Stimulated activated CD8-positive, alpha-beta memory T cell treated with anti-CD3 and anti-CD28 coated beads, Interleukin-2, amount 100 ng/mL, for 1 hour (primary cell): ENCODE data around the gene SLC25A18.

ENCODE experiments used
- DNase-seq, 2 donors: peaks; one replicate each; pipeline ENCODE4 v3.0.0-alpha.2; 2020; ENCODE audit warnings: low read depth in 2 of 2

Gene SLC25A18

DNA sequence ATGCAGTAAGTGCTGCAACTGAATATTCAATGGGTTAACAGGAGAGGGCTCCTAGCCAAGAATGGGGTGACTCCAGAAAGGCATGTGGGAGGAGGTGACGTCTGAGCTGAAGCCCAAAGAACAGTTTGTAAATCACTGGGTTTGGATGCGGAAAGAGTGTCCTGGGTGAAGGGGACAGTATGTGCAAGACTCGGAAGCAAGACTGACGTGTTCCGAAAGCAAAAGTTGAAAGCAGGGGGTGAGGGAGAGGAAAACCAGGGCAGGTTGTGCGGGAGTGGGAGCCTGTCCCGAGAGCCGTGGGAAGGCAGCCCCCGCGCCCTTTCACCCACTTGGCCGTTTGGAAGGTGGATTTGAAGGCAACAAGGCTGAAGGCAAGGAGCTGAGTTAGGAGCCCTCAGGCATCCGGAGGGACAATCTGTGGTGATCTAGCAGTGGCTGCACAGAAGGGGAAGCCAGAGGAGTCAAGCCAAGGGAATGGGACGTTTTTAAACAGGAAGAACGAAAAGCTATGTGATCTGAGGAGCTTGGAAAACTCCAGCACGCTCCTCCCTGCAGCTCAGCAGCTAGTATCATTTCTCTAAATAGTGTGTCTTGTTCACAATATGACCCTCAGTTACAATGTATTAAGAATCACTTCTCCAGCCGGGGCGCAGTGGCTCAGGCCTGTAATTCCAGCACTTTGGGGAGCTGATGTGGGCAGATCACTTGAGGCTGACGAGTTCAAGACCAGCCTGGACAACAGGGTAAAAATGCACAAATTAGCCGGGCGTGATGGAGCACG lies 7.7 kb downstream of the SLC25A18 start:
- no peak for DNase-seq

DNA sequence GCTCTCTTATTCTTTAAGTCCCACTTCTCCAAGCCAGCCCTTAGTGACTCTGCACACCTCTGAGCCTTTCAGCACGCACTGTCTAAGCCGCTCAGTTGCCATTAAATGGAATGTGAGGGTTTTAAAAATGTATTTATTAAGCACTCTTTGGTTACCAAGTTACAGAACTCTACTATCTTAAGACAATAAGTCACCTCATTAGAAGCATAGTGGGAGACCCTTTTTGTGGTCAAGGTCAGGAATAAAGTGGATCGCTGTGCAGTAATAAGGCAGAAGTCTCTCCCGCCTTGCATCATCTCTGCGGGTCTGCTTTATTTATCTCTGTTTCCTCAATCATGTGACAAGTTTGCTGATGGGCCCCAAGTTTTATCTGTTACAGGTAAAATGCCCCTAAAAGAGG lies 11.9 kb downstream of the SLC25A18 start:
- no peak for DNase-seq

DNA sequence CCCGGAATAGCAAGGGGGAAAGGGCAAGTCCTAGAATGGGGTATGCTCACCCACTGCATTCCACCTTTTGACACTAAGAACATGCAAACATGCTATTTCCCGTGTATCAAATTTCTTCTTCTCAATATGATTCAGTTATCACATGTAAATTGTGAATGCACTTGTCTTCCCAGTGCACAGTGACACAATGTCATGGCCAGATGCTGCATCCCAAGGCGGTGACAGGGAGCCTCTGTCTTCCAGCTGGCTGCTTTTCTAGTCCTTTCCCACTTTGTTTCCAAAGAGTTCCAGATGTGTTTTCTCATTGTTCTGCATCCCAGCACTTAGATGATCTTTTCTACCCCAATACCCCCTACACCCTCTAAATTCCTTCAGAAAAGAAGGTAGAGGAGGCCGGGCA lies 12.4 kb downstream of the SLC25A18 start:
- no peak for DNase-seq

DNA sequence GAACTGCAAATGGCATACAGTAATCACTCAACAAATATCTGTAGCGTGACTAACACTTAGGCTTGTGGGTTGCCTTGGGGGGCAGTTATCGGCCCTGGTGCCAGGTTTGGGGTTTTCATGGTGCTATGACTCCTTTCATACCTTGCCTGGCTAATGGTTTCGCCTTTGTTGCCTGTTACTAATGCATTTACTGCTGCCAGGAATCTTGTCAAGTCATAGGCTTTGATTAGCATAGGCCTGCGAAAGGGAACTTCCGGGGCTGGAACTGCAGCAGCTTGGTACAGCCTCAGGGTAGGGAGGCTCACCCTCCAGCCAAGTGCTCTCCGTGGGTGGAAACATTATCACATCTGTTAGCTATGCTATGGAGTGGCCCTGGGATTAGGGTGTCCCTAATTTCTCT lies 13.2 kb downstream of the SLC25A18 start:
- no peak for DNase-seq

DNA sequence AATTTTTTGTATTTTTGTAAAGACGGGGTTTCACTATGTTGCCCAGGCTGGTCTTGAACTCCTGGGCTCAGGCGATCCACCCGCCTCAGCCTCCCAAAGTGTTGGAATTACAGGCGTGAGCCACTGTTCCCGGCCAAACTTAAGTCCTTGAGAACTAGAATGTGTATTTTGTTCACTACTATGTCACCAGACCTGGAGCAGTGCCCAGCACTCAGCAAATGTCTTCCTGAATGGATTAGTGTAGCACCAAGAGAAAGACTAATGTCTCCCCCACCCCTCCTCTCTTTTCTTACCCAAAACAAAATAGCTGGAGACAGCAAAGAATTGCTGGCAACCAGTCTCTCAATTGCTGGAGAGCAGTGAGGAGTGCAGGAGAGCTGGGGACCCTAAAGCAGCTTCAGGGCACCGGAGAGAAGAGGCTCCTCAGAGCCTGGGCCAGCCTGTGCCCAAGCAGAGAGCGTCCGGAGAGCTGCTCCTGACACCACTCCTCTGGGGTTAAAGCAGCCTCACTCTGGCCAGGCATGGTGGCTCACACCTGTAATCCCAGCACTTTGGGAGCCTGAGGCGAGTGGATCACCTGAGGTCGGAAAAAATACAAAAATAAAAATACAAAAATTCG lies 14.9 kb downstream of the SLC25A18 start:
- no peak for DNase-seq

DNA sequence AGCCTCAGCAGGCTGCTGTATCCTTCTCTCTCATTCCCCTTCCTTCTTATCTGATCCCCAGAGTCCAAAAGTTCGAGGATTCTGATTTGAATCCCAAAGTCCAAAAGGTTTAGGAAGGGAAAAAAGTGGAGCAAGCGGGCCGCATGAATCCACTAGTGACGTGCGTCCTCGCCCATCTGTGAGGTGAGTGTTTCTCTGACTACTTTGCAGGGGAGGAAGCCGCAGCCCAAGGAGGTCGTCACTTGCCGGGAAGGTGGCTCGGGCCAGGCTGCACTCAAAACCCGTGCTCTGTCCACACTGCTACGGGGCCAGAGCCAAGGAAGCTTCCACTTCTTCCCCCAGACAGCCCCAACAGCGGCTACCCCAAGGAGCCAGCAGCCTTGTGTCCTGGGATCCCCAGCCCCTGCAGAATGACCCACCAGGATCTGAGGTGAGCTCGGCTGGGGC lies 16.3 kb downstream of the SLC25A18 start:
- DNase-seq = no peak

DNA sequence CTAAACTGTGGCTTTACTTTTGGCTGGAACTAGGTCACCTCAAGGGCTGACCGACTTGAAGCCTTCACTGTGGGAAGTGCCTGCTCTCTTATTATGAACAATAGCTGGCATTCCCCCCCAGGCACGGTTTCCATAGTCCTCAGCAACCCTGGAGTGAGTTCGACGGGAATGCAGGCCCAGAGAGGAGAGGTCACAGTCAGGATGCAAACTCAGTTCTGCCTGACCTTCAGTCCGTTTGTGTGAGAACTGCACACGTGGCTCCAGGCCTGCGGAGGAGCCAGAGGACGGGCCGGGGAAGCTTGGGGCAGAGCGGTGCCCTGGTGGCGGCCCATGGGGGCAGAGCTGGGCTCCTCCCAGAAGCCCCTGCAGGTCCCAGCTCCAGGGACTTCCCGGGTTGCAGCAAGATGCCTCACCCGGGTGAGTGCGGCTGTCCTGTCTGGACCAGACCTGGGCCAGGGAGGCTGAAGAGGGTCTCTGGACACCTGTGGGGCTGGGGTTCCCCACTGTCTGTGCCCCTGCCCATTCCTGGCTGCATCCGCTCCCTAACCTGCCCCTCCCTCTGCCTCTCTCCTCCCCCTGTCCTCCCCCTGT lies 17.2 kb downstream of the SLC25A18 start:
- DNase-seq = no peak

DNA sequence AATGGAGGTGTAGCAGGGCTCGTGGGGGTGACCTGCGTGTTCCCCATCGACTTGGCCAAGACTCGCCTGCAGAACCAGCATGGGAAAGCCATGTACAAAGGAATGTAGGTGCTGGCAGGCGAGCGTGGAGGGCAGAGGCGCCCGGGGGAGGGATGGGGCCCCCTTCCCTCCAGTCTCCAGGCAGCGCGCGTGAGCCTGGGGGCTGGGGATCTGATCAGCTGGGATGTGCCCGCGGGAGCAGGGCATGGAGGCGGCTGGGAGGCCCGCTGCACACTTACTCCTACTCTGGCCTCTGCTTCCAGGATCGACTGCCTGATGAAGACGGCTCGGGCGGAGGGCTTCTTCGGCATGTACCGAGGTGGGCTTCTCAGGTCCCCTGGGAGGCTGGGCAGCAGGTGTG lies 17.8 kb downstream of the SLC25A18 start:
- DNase-seq = no peak

DNA sequence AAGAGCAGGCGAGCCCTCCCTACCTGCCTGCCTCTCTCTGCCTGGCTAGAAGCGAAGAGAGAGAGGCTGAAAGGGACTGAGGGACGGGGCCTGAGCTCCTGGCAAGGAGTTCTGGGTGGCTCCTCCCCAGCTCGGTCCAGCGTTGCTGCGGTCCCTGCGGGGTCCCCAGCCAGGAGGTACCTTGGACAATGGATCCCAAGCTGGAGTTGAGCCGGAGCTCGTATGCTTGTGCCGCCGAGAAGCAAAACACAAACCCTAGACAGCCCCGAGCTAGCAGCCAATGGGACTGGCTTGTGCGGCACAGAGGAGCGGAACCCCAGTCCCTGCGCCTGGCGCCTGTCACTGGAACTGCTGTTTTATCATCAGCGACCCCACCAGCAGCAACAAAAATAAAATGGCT lies 18.3 kb downstream of the SLC25A18 start:
- DNase-seq = no peak

DNA sequence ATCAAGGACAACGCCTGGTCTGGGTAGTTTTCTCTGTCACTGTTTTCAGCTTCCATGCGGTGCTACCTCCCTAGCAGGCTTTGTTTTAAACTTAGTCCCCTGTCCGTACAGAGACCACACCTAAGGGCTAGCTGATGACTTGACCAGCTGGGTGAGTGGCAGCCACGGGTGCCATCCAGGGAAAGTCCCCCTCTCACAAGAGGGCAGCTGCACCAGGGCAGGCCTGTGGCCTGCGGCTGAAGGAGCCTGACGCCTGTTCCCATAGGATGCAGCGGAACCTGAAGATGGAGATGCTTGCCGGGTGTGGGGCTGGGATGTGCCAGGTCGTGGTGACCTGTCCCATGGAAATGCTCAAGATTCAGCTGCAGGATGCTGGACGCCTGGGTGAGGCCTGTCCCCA lies 19.9 kb downstream of the SLC25A18 start:
- no peak for DNase-seq

DNA sequence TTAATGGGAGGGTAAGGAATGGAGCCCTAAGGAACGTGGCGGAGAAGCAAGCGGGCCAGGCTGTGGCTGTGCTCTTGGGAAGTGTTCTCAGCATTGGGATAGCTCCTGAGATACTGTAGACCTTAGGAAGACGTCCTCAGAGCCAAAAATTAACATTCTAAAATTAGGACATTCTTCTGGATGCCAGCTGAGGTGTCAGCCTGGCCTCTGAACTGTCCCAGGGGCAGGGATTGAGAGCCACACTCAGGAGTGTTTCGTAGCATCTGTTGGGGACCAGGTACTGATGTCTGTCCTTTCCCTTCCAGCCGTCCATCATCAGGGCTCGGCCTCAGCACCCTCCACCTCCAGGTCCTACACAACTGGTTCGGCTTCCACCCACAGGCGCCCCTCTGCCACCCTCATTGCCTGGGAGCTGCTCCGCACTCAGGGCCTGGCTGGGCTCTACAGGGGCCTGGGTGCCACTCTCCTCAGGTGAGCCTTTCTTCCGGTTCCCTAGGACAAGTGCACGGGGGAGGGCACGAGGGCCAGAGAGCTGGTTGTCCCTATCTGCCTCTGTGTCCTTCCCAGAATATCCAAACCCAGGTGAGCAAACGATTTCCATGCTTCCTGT lies 23.6 kb downstream of the SLC25A18 start:
- DNase-seq = no peak

DNA sequence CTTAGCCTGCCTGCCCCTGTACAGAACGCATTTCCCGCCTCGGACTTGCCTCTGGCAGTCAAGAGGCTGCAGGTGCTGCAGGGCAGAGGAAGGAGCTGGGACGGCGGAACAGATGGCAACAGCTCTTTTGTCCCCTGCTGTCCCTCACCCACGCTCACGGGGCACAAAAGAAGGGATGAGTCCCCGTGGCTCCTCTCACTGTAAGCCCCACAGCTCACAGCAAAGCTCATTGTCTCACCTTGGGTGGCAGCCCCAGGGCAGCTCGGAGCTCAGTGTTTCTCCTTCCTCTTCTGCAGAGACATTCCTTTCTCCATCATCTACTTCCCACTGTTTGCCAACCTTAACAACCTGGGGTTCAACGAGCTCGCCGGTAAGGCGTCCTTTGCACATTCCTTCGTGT lies 24.3 kb downstream of the SLC25A18 start:
- DNase-seq = no peak

DNA sequence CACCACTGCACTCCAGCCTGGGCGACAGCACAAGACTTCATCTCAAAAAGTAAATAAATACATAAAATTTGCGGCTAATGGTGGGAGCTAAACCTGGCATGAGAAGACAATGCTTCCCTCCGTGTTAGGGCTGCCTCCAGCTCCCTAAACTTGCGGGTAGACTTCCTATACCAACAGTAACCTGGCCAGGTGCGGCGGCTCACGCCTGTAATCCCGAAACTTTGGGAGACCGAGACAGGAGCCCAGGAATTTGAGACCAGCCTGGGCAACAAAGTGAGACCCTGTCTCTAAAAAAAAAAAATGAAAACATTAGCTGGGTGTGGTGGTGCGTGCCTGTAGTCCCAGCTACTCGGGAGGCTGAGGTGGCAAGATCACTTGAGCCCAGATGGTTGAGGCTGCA lies 25.3 kb downstream of the SLC25A18 start:
- DNase-seq = no peak

DNA sequence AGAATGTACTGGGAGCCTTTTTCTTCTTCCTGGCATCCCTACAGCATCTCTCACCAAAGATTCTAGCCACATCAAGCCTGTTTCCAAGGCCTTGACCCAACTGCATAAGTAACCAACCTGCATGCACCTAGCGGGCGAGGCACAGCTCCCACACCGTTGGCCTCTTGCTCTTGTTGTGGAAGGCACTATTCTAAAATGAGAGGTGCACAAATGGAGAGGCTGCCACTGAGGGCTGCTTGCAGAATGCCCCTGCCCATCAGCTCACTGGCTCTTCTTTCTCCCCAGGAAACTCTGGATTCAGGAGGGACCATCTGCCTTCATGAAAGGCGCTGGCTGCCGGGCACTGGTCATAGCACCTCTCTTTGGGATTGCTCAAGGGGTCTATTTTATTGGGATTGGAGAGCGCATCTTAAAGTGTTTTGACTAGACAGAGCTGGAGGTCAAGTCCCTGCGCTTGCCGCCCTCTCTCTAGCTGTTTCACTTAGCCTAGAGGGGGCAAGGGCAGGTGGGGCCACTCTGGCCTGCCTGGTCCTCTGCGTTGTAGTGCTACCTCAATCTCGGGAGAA lies 26.6 kb downstream of the SLC25A18 start:
- DNase-seq = no peak

DNA sequence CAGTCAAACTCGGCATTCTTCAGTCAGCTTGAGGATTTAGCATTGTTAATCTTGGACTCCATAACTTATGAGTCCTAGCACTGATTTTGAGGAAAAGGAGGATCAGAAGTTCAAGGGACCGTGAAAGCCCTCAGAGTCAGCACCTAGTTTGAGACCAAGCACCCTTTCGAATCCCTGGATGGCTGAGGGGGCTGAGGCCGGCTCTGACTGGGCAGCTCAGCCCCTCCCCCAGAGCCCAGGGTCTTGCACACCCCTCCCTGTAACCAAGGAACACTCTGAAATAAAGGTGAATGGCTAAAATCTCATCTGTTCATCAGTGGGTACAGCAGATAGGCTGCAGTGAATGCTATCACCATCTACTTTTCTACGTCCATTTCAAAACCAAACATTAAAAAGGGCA lies 27.3 kb downstream of the SLC25A18 start:
- DNase-seq = no peak

DNA sequence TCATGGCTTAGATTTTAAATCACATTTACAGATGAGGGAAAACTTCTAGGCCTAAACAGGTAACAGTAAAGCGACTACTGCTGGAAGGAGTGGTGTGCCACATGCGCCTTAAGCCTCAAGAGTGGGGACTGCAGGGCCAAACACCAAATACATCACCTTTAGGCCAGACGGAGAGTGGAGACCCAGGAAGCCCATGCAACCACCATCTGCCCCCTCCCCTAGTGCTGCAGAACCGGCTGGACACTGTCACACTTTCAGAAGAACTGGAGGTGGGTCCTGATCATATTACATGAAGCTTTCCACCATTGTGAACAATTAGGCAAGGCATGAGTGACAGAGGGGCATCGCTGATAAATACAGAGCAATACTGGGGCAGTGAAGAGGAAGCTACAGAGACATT lies 28.9 kb downstream of the SLC25A18 start:
- DNase-seq = no peak

DNA sequence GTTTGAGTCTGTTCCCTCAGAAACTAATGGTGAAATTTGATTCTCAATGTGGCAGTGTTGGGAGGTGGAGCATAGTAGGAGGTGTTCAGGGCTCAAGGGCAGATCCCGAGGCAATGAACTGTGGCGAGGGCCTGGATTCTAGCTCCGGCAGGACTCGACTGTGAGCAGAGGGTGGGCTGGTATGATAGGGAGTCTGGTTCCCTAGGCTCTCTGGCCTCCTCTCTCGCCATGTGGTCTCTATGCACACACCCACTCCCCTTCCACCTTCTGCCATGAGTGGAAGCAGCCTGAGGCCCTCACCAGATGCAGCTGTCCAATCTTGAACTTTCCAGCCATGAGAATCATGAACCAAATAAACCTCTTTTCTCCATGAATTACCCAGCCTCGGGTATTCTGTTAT lies 32.9 kb downstream of the SLC25A18 start:
- DNase-seq = no peak

DNA sequence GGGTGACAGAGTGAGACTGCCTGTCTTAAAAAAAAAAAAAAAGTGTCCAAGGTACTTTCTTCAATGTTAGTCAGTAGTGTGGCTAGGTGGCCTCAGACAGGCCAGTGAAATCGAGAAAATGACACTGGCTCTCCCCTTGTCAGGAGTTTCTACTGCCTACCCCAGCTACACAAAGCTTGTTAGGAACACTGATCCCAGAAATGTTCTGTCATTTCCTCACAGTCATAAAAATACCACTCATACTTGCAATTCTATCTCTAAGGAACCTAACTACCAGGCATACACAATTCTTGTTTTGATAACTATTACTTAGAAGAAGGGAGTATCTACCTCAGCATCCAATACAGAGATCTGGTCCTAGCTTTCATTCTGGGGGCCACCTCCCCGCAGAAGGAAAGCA lies 33.9 kb downstream of the SLC25A18 start:
- DNase-seq = no peak

DNA sequence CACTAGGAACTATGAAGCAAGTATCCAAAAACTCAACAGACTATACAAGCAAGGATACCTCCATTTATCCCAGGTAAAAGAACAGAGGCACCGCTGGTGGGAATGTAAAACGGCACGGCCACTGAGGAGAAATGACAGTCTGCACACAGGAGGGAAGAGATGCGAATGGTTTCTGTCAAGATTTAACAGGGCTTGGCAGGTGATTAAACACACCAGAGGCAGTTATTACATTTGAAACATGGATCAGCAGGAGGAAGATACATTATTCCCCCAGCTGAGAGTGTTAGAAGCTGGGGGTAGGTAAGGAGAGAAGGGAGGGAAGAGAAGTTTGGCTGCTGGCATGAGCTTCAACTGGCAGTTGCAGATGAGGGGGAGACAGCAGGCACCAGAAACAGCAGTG lies 35.0 kb downstream of the SLC25A18 start:
- DNase-seq = no peak

DNA sequence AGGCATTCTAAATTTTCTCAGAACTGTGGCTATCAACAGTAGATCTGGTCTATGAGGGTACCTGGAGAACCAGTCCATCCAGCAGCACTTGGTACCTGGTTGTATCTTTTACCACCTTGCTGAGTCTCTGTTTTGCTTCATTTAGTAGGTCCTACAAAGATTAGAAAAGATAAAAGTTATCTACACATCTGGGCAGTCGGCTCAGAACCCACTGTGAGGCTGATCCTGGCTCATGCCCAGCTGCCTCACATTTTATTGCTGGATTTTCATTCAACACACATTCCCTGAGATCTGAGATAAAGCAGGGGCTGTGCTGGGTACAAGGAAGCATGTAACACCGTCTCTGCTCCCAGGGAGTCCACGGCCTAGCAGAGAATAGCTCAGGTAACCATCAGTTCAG lies 37.7 kb downstream of the SLC25A18 start:
- no peak for DNase-seq

DNA sequence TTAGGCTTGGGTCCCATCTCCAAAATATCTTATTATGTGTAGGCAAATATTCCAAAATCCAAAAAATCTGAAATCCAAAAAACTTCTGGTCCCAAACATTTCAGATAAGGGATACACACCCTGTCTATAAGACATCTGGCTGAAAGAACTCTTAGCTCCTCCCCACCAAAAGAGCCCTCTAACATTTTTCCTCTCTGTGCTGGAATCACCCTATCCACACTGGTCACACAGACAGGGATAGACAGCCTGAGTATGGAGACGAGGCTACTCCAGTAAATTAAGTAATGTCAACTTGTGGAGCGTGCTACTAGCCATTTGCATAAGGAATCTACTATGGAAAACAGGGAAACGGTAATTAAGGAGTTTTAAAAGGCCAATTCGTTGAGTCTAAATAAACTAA lies 40.4 kb downstream of the SLC25A18 start:
- no peak for DNase-seq

DNA sequence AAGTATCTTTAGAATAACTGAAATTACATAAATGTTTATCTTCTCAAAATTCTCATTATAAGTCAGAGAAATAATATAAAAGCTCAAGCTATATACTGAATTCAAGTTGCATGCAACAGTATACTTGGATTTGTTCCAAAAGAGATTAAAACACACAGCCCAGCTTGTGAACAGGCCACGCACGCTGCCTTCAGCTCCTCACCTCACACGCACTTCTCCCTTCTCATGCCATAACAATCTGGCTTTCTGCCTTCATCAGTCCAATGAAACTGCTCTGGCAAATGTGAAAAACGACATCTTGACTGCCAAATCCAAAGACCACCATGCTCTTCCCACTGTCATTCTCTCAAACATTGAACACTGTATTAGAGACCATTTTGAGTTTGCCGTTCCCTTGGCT lies 43.2 kb downstream of the SLC25A18 start:
- DNase-seq = no peak
